Measurements from ENCODE around the gene NFATC1.

DNA sequence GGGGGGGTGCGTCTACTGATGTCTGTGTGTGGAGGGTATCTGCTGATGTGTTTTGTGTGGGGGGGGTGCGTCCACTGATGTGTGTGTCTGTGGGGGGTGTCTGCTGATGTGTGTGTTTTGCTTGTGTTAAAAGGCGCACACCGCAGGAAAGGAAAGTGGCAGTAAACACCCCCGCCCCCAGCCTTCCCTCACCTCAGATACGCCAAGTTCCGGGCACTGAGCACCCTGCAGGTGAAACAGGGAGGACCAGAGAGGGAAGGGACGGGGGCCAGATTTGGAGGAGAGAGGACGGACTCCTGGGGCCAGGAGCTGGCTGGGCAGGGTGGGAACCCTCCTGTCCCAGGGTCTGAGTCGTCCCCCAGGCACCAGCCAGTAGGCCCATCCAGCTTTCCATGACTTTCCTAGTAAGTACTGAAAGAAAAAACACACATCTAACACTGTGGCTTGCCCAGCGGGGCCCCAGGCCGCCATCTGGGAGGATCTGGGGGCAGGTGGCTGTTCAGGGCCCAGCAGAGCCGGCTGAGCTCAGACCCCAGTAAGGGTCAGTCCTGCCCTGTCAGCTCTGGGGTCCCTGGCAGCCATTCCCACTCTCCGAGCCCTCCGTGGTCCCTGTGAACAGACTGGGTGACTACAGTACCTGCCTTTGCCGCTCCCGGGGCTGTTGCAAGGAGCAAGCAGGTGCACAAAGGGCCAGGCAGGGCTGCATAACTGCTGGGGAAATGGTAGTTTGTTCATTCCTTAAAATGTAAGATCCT is 126.9 kb downstream of the NFATC1 start:
- no peak for TF ChIP-seq POLR2A (IDR thresholded peaks at IDR 0.05)
- TF ChIP-seq, protein P1, sequence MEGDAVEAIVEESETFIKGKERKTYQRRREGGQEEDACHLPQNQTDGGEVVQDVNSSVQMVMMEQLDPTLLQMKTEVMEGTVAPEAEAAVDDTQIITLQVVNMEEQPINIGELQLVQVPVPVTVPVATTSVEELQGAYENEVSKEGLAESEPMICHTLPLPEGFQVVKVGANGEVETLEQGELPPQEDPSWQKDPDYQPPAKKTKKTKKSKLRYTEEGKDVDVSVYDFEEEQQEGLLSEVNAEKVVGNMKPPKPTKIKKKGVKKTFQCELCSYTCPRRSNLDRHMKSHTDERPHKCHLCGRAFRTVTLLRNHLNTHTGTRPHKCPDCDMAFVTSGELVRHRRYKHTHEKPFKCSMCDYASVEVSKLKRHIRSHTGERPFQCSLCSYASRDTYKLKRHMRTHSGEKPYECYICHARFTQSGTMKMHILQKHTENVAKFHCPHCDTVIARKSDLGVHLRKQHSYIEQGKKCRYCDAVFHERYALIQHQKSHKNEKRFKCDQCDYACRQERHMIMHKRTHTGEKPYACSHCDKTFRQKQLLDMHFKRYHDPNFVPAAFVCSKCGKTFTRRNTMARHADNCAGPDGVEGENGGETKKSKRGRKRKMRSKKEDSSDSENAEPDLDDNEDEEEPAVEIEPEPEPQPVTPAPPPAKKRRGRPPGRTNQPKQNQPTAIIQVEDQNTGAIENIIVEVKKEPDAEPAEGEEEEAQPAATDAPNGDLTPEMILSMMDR (IDR thresholded peaks at IDR 0.05): no peak
